ENCODE results near the gene IDI1. TPM values are rescaled to one million over a fixed set of nuclear protein-coding genes. Genes with fewer than 3 reads are reported as not detected.
A peak's percentile ranks its signal among the peaks of the same experiment; 100 is the strongest.

IDI1 gene
- total and polyA plus RNA-seq, 2 of the 13 experiments (the other 11 are each of a cell fraction or from before 2014, with no cell fraction given), result 44.4 to 145 TPM

GRCh38 chr10:1056326-1057105 lies 7.6 kb upstream of the IDI1 start, which contains the start of gene WDR37 (continued):
- TF ChIP-seq CREM (IDR thresholded peaks at IDR 0.05) (no peak; the same call in 1 of the 2 replicates), CREM (CRISPR knock-in tag; IDR thresholded peaks at IDR 0.05) (no peak), ZNF703 (CRISPR knock-in tag; IDR thresholded peaks at IDR 0.05; ENCODE audit: borderline replicate concordance) (no peak), MTF1 (CRISPR knock-in tag; IDR thresholded peaks at IDR 0.05) (no peak), U2AF1 (optimal IDR thresholded peaks at IDR 0.05; ENCODE audit: low read depth, low read length) (no peak), TRIM22 (IDR thresholded peaks at IDR 0.05) (no peak), PCBP1 (IDR thresholded peaks at IDR 0.05; ENCODE audit: borderline replicate concordance, low read depth, low read length) (no peak), ZBTB2 (CRISPR knock-in tag; IDR thresholded peaks at IDR 0.05; ENCODE audit: low read depth) (peak; percentile 80), ZNF460 (CRISPR knock-in tag; IDR thresholded peaks at IDR 0.05; ENCODE audit: borderline replicate concordance) (no peak), ZNF430 (CRISPR knock-in tag; IDR thresholded peaks at IDR 0.05) (peak; percentile 61), PITX1 (CRISPR knock-in tag; IDR thresholded peaks at IDR 0.05) (no peak), ZNF878 (CRISPR knock-in tag; IDR thresholded peaks at IDR 0.05) (peak; percentile 81; the same call in 1 of the 2 replicates), NR3C1 (CRISPR knock-in tag; IDR thresholded peaks at IDR 0.05) (no peak), RERE (CRISPR knock-in tag; IDR thresholded peaks at IDR 0.05; ENCODE audit: low read depth) (no peak), ZNF510 (CRISPR knock-in tag; IDR thresholded peaks at IDR 0.05; ENCODE audit: low read depth) (0 out of 2 replicates have a peak, but pooled peaks have one; percentile 61), MTA1 (CRISPR knock-in tag; IDR thresholded peaks at IDR 0.05; ENCODE audit: borderline replicate concordance) (no peak), ARHGAP35 (CRISPR knock-in tag; IDR thresholded peaks at IDR 0.05; ENCODE audit: borderline replicate concordance) (peak; percentile 2; the same call in 1 of the 2 replicates), NCOA2 (CRISPR knock-in tag; IDR thresholded peaks at IDR 0.05) (no peak), SCMH1 (CRISPR knock-in tag; IDR thresholded peaks at IDR 0.05; ENCODE audit: borderline replicate concordance) (no peak), ARID2 (CRISPR knock-in tag; IDR thresholded peaks at IDR 0.05; ENCODE audit: borderline replicate concordance) (no peak), DBP (CRISPR knock-in tag; IDR thresholded peaks at IDR 0.05; ENCODE audit: not compliant biosample characterization) (no peak)
